Measurements from ENCODE around the gene EDDM3A. TPM values are rescaled to one million over a fixed set of nuclear protein-coding genes. Genes with fewer than 3 reads are reported as not detected.

EDDM3A gene
- total RNA-seq, 2 donors from 2014 or later: not detected

- TF ChIP-seq, protein P1, sequence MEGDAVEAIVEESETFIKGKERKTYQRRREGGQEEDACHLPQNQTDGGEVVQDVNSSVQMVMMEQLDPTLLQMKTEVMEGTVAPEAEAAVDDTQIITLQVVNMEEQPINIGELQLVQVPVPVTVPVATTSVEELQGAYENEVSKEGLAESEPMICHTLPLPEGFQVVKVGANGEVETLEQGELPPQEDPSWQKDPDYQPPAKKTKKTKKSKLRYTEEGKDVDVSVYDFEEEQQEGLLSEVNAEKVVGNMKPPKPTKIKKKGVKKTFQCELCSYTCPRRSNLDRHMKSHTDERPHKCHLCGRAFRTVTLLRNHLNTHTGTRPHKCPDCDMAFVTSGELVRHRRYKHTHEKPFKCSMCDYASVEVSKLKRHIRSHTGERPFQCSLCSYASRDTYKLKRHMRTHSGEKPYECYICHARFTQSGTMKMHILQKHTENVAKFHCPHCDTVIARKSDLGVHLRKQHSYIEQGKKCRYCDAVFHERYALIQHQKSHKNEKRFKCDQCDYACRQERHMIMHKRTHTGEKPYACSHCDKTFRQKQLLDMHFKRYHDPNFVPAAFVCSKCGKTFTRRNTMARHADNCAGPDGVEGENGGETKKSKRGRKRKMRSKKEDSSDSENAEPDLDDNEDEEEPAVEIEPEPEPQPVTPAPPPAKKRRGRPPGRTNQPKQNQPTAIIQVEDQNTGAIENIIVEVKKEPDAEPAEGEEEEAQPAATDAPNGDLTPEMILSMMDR (IDR thresholded peaks at IDR 0.05): no peak
- TF ChIP-seq POLR2AphosphoS5 (IDR thresholded peaks at IDR 0.05) (no peak), POLR2A (IDR thresholded peaks at IDR 0.05) (no peak)
- Histone ChIP-seq H3K36me3 (no peaks in the 10 kb centered on the region), H3K27ac (no peak overlapping the region), H3K4me3 (no peak overlapping the region), H3K9me3 (no peaks in the 10 kb centered on the region), H3K27me3 (replicated peaks; ENCODE audit: insufficient read depth) (no peaks in the 10 kb centered on the region), H3K4me1 (replicated peaks) (no peaks in the 10 kb centered on the region)
- WGBS: 69% methylated on average over 3 of the region's 3 CpGs
- DNase-seq (ENCODE audit: low spot score): no peak
- intact Hi-C loops (cut with DNase I): no loop called here
Observed at GRCh38 chr14:20772650-20773049, 27.0 kb downstream of the EDDM3A start.

- Histone ChIP-seq H3K27ac (no peak overlapping the region), H3K36me3 (no peaks in the 10 kb centered on the region), H3K4me1 (replicated peaks) (no peaks in the 10 kb centered on the region), H3K4me3 (no peak overlapping the region), H3K9me3 (no peaks in the 10 kb centered on the region), H3K27me3 (replicated peaks; ENCODE audit: insufficient read depth) (no peaks in the 10 kb centered on the region)
- intact Hi-C loops (cut with DNase I): no loop called here
- WGBS: 59% methylated on average over 5 of the region's 5 CpGs
- DNase-seq (ENCODE audit: low spot score): no peak
- TF ChIP-seq, protein P1 (IDR thresholded peaks at IDR 0.05): no peak
- TF ChIP-seq POLR2AphosphoS5 (IDR thresholded peaks at IDR 0.05) (no peak), POLR2A (IDR thresholded peaks at IDR 0.05) (no peak)
Observed at GRCh38 chr14:20774258-20774824, 28.7 kb downstream of the EDDM3A start.

DNA sequence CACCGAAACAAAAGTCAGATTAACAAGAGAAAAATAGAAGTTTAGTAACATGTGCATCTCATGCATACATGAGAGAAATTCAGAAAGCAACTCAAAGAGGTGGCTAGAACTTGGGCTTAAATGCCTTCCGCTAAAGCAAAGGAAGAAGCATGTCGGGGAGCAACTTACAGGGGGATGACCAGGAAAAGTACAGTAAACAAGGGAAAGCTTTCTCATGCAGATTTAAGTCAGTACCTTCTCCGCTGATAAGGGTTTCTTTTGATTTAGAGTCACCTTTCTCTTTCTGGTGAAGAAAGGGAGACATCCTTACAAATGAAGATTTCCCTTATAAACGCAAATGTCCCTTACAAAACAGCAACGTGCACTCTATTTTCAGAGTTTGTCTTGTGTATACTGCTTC is 29.4 kb downstream of the EDDM3A start:
- intact Hi-C loops (cut with DNase I): no loop called here
- DNase-seq (ENCODE audit: low spot score): no peak
- no peaks in the 10 kb centered on the region for H3K4me1 ChIP-seq (replicated peaks)
- H3K36me3 ChIP-seq: no peaks in the 10 kb centered on the region
- H3K27me3 ChIP-seq (replicated peaks; ENCODE audit: insufficient read depth): no peaks in the 10 kb centered on the region
- TF ChIP-seq POLR2AphosphoS5 (IDR thresholded peaks at IDR 0.05): no peak
- TF ChIP-seq, protein P1 (IDR thresholded peaks at IDR 0.05): no peak
- no peak for TF ChIP-seq POLR2A (IDR thresholded peaks at IDR 0.05)
- no peak overlapping the region for H3K4me3 ChIP-seq
- no peak overlapping the region for H3K27ac ChIP-seq
- WGBS: 73% methylated on average over 6 of the region's 6 CpGs
- no peaks in the 10 kb centered on the region for H3K9me3 ChIP-seq

DNA sequence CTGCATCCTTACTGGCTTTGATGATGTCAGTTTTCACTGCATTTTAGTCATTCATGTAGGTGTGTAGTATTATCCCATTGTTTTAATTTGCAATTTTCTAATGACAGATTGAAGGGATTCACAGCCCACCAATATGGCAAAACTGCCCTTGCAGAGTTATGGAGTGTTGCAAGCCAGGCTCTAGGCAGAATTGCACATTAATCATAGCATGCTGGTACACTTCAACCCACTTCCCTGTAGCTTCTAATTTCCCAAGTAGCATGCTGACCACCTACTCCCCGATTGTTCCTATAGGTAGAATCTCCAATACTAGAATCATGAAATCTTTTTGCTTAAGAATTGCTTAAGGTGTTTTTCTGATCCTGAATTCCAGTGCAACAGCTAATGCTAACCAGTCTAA is 30.2 kb downstream of the EDDM3A start:
- Histone ChIP-seq H3K27me3 (replicated peaks; ENCODE audit: insufficient read depth) (no peaks in the 10 kb centered on the region), H3K36me3 (no peaks in the 10 kb centered on the region), H3K9me3 (no peaks in the 10 kb centered on the region), H3K27ac (no peak overlapping the region), H3K4me1 (replicated peaks) (no peaks in the 10 kb centered on the region), H3K4me3 (no peak overlapping the region)
- TF ChIP-seq POLR2A (IDR thresholded peaks at IDR 0.05) (no peak), POLR2AphosphoS5 (IDR thresholded peaks at IDR 0.05) (no peak)
- TF ChIP-seq, protein P1 (IDR thresholded peaks at IDR 0.05): no peak
- no peak for DNase-seq (ENCODE audit: low spot score)
- intact Hi-C loops (cut with DNase I): no loop called here
- WGBS: 80% methylated on average over 1 of the region's 1 CpG

DNA sequence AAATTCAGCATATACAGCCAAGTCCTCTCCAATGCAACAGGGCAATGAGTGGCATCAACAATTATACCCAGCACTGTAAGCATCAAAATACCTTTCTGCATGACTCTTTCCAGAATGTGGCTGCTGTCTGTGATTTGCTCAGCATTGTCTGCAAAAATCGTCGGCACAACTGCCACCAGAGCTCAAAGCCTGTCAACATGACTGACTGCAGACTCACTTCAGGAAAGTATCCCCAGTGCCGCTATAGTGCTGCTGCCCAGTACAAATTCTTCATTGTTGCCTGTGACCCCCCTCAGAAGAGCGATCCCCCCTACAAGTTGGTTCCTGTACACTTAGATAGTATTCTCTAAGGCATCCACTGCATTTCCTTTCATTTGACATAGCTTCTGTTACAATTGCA is 36.1 kb downstream of the EDDM3A start:
- Histone ChIP-seq H3K27me3 (replicated peaks; ENCODE audit: insufficient read depth) (no peaks in the 10 kb centered on the region), H3K9me3 (no peaks in the 10 kb centered on the region), H3K36me3 (no peaks in the 10 kb centered on the region), H3K27ac (peak overlapping the region; percentile 49 to 67), H3K4me3 (no peak overlapping the region), H3K4me1 (replicated peaks) (no peaks in the 10 kb centered on the region)
- intact Hi-C loops (cut with DNase I): no loop called here
- DNase-seq (ENCODE audit: low spot score): no peak
- 18% methylated on average over 4 of the region's 4 CpGs for WGBS
- TF ChIP-seq POLR2AphosphoS5 (IDR thresholded peaks at IDR 0.05) (no peak), POLR2A (IDR thresholded peaks at IDR 0.05) (no peak)
- TF ChIP-seq, protein P1 (IDR thresholded peaks at IDR 0.05): no peak
